ENCODE results near the gene MXD4.
"Not testable (repeated sequence)": the region's sequence is repeated elsewhere in the genome, so short reads cannot be mapped to it uniquely, and the experiment has no call there.

The MXD4 gene

GRCh38 chr4:2291705-2292645 lies 30.1 kb upstream of the MXD4 start:
- no peak for DNase-seq

GRCh38 chr4:2290974-2291704 lies 29.2 kb upstream of the MXD4 start:
- peak; percentile 75 for DNase-seq

- no peak for DNase-seq
Measured at GRCh38 chr4:2290488-2290887, 28.6 kb upstream of the MXD4 start.

- no peak for DNase-seq
Measured at GRCh38 chr4:2289955-2290333, 28.0 kb upstream of the MXD4 start.

- no peak for DNase-seq
Measured at GRCh38 chr4:2289311-2289954, 27.5 kb upstream of the MXD4 start.

- DNase-seq = no peak
Measured at GRCh38 chr4:2288051-2288541, 26.2 kb upstream of the MXD4 start.

- no peak for DNase-seq
Measured at GRCh38 chr4:2287594-2287915, 25.6 kb upstream of the MXD4 start.

- DNase-seq = no peak
Measured at GRCh38 chr4:2286904-2287593, 25.1 kb upstream of the MXD4 start.

- no peak for DNase-seq
Measured at GRCh38 chr4:2285613-2286381, 23.9 kb upstream of the MXD4 start.

GRCh38 chr4:2284934-2285612 lies 23.2 kb upstream of the MXD4 start:
- DNase-seq = no peak

GRCh38 chr4:2284161-2284933 lies 22.4 kb upstream of the MXD4 start:
- DNase-seq = no peak

GRCh38 chr4:2283199-2283711 lies 21.3 kb upstream of the MXD4 start:
- DNase-seq = no peak

GRCh38 chr4:2281575-2282343 lies 19.9 kb upstream of the MXD4 start:
- peak; percentile 73 for DNase-seq

GRCh38 chr4:2280531-2281300 lies 18.8 kb upstream of the MXD4 start:
- no peak for DNase-seq

- no peak for DNase-seq
Measured at GRCh38 chr4:2277956-2278355, 16.0 kb upstream of the MXD4 start.

- DNase-seq = no peak
Measured at GRCh38 chr4:2276581-2277325, 14.8 kb upstream of the MXD4 start.

- no peak for DNase-seq
Measured at GRCh38 chr4:2275546-2276251, 13.8 kb upstream of the MXD4 start.

GRCh38 chr4:2275044-2275397 lies 13.1 kb upstream of the MXD4 start:
- not testable (repeated sequence) for DNase-seq

All from activated effector memory CD4-positive, alpha-beta T cell treated with Interleukin-2 at 50 U/mL for 16 hours (primary cell).